ENCODE data around the gene TRIM44. TPM values are rescaled to one million over a fixed set of nuclear protein-coding genes. Genes with fewer than 3 reads are reported as not detected.

The TRIM44 gene
- total RNA-seq, 6 experiments from 2014 or later = 13.9 to 37.1 (median 31.9) TPM

GRCh38 chr11:35639591-35640179, 22.9 kb upstream of the TRIM44 start:
- Histone ChIP-seq H3K4me1 (no peaks in the 10 kb centered on the region), H3K9me3 (no peaks in the 10 kb centered on the region), H3K36me3 (no peaks in the 10 kb centered on the region), H3K27me3 (no peaks in the 10 kb centered on the region), H3K4me3 (no peak overlapping the region), H3K27ac (no peak overlapping the region)
- WGBS (ENCODE audit: insufficient coverage, low coverage, low lambda C conversion rate, missing lambda C conversion rate) = 73% methylated on average over 9 of the region's 9 CpGs
- ATAC-seq (no peak), DNase-seq (no peak)
- TF ChIP-seq POLR2A (IDR thresholded peaks at IDR 0.05) (no peak), CTCF (IDR thresholded peaks at IDR 0.05) (no peak)
- intact Hi-C loops (cut with DNase I) = no loop called here

GRCh38 chr11:35641171-35641897, 21.2 kb upstream of the TRIM44 start:
- Histone ChIP-seq H3K9me3 (no peaks in the 10 kb centered on the region), H3K4me3 (no peak overlapping the region), H3K27me3 (no peaks in the 10 kb centered on the region), H3K36me3 (no peaks in the 10 kb centered on the region), H3K27ac (no peak overlapping the region), H3K4me1 (no peaks in the 10 kb centered on the region)
- no peak for TF ChIP-seq POLR2A (IDR thresholded peaks at IDR 0.05)
- no peak for TF ChIP-seq CTCF (IDR thresholded peaks at IDR 0.05)
- WGBS (ENCODE audit: insufficient coverage, low coverage, low lambda C conversion rate, missing lambda C conversion rate) = 72% methylated on average over 6 of the region's 6 CpGs
- ATAC-seq = no peak
- intact Hi-C loops (cut with DNase I) = no loop called here
- no peak for DNase-seq

- TF ChIP-seq POLR2A (IDR thresholded peaks at IDR 0.05) (no peak), CTCF (IDR thresholded peaks at IDR 0.05) (no peak)
- H3K4me1 ChIP-seq = no peaks in the 10 kb centered on the region
- H3K27me3 ChIP-seq = no peaks in the 10 kb centered on the region
- no peak for DNase-seq
- ATAC-seq = no peak
- H3K27ac ChIP-seq = no peak overlapping the region
- intact Hi-C loops (cut with DNase I) = no loop called here
- H3K9me3 ChIP-seq = no peaks in the 10 kb centered on the region
- H3K4me3 ChIP-seq = no peak overlapping the region
- WGBS (ENCODE audit: insufficient coverage, low coverage, low lambda C conversion rate, missing lambda C conversion rate) = 34% methylated on average over 3 of the region's 3 CpGs
- no peaks in the 10 kb centered on the region for H3K36me3 ChIP-seq
These were observed 20.6 kb upstream of the TRIM44 start for GRCh38 chr11:35641964-35642363.

- peak; percentile 52 to 78 (median 70) for ATAC-seq
- 52% methylated on average over 8 of the region's 8 CpGs for WGBS (ENCODE audit: insufficient coverage, low coverage, low lambda C conversion rate, missing lambda C conversion rate)
- no peaks in the 10 kb centered on the region for H3K36me3 ChIP-seq
These were observed 15.0 kb upstream of the TRIM44 start for GRCh38 chr11:35647421-35648093.

More at GRCh38 chr11:35647421-35648093, 15.0 kb upstream of the TRIM44 start:
- peak in 1 of 3 donors; percentile 62 for DNase-seq
- TF ChIP-seq CTCF (IDR thresholded peaks at IDR 0.05) (no peak), POLR2A (IDR thresholded peaks at IDR 0.05) (no peak)
- H3K9me3 ChIP-seq = no peaks in the 10 kb centered on the region
- H3K4me3 ChIP-seq = no peak overlapping the region
- H3K27me3 ChIP-seq = no peaks in the 10 kb centered on the region
- no peaks in the 10 kb centered on the region for H3K4me1 ChIP-seq
- H3K27ac ChIP-seq = no peak overlapping the region
- intact Hi-C loops (cut with DNase I) = no loop called here

Measured in right lobe of liver (tissue), 6 donors.